Testis (tissue), 3 donors: ENCODE data around the gene TLCD1. TPM values are rescaled to one million over a fixed set of nuclear protein-coding genes. Genes with fewer than 3 reads are reported as not detected.

Experiments used
- DNase-seq: peaks from one replicate; pipeline ENCODE4 v3.0.0-alpha.2; 2019
- H3K27ac ChIP-seq, 2 donors: fragments of 200-600 bp; sonication (generic); one replicate each; pipeline ENCODE4 v1.5.1; 2019
- H3K27me3 ChIP-seq: fragments of 200-600 bp; sonication (generic); one replicate; pipeline ENCODE4 v1.5.1; 2019
- H3K36me3 ChIP-seq: fragments of 200-600 bp; sonication (generic); one replicate; pipeline ENCODE4 v1.5.1; 2017; ENCODE audit warnings: low read depth; ENCODE audit errors: missing control alignments
- H3K4me1 ChIP-seq: fragments of 200-600 bp; sonication (generic); one replicate; pipeline ENCODE4 v1.5.1; 2019
- H3K4me3 ChIP-seq, 2 donors: fragments of 200-600 bp; sonication (generic); one replicate each; pipeline ENCODE4 v1.5.1; 2017 to 2019
- H3K9me3 ChIP-seq: fragments of 200-600 bp; sonication (generic); one replicate; pipeline ENCODE4 v1.5.1; 2017
- CTCF ChIP-seq, 3 experiments: fragments of 450-650 bp in 2 of 3; fragments of 200-600 bp in 1 of 3; sonication (generic) in 1 of 3; IDR thresholded peaks; one replicate each; pipeline ENCODE4 v1.5.1; 2016 to 2019; ENCODE audit warnings: antibody characterized with exemption in 3 of 3, mild to moderate bottlenecking in 2 of 3, moderate library complexity in 1 of 3
- POLR2A ChIP-seq: fragments of 450-650 bp; IDR thresholded peaks from one replicate; pipeline ENCODE4 v1.6.1; 2017; ENCODE audit warnings: antibody characterized with exemption, mild to moderate bottlenecking, moderate library complexity
- WGBS, 2 donors: methylation state at CpG; one replicate each; pipeline ENCODE4 v1.1.5; 2018; 5-methylcytosine and 5-hydroxymethylcytosine counted together
- intact Hi-C: fragments of 100-400 bp; cut with DNase I; formaldehyde crosslinking; loops from one replicate; pipeline ENCODE4 v1.15.1; 2023; ENCODE audit warnings: low total_unique reads
- polyA plus RNA-seq: library from polyadenylated mRNA; stranded (reverse); fragments of 350-450 nt; fragmentation: Illumina TruSeq; extraction: RNeasy Lipid Tissue Mini Kit (QIAGEN cat#74804); gene quantifications from one replicate; pipeline ENCODE4 v1.2.3, GENCODE V29; 2014; ENCODE audit warnings: low read depth, low replicate concordance; ENCODE audit not compliant: insufficient read depth
- total RNA-seq, 2 donors: library from RNA; depleted of rRNA; stranded (reverse); fragments of >200 nt; gene quantifications; one replicate each; pipeline ENCODE4 v1.2.3, GENCODE V29; 2016

TLCD1 gene
- total and polyA plus RNA-seq, 3 donors from 2014 or later, result 4.2 to 18.0 (median 8.6) TPM

GRCh38 chr17:28700830-28701492 lies 25.1 kb downstream of the TLCD1 start:
- Histone ChIP-seq H3K4me1 (no peaks in the 10 kb centered on the region), H3K4me3 (no peak overlapping the region), H3K27ac (no peak overlapping the region), H3K27me3 (no peaks in the 10 kb centered on the region), H3K9me3 (no peaks in the 10 kb centered on the region), H3K36me3 (no peaks in the 10 kb centered on the region)
- WGBS, 2 donors, result 86 to 93% methylated on average over 7 to 10 of the region's 10 CpGs
- intact Hi-C loops, result no loop called here
- no peak for DNase-seq
- TF ChIP-seq CTCF (IDR thresholded peaks at IDR 0.05) (no peak), POLR2A (no peak)

- no peak overlapping the region for H3K4me3 ChIP-seq
- H3K36me3 ChIP-seq, result no peaks in the 10 kb centered on the region
- intact Hi-C loops, result no loop called here
- WGBS, 2 donors, result 76 to 93% methylated on average over 3 to 8 of the region's 8 CpGs
- TF ChIP-seq CTCF (IDR thresholded peaks at IDR 0.05) (no peak), POLR2A (no peak)
- DNase-seq, result no peak
- no peaks in the 10 kb centered on the region for H3K4me1 ChIP-seq
- no peak overlapping the region for H3K27ac ChIP-seq
- no peaks in the 10 kb centered on the region for H3K27me3 ChIP-seq
- H3K9me3 ChIP-seq, result no peaks in the 10 kb centered on the region
Observed at GRCh38 chr17:28700278-28700677, 25.8 kb downstream of the TLCD1 start.

GRCh38 chr17:28698253-28698941 lies 27.6 kb downstream of the TLCD1 start:
- H3K36me3 ChIP-seq, result no peaks in the 10 kb centered on the region
- intact Hi-C loops, result no loop called here
- DNase-seq, result no peak
- no peaks in the 10 kb centered on the region for H3K9me3 ChIP-seq
- no peaks in the 10 kb centered on the region for H3K27me3 ChIP-seq
- no peak overlapping the region for H3K27ac ChIP-seq
- H3K4me1 ChIP-seq, result no peaks in the 10 kb centered on the region
- 88 to 89% methylated on average over 6 of the region's 6 CpGs for WGBS, 2 donors
- TF ChIP-seq POLR2A (no peak), CTCF (IDR thresholded peaks at IDR 0.05) (no peak)
- H3K4me3 ChIP-seq, result no peak overlapping the region

- no peaks in the 10 kb centered on the region for H3K4me1 ChIP-seq
- no peak overlapping the region for H3K4me3 ChIP-seq
- intact Hi-C loops, result no loop called here
- no peaks in the 10 kb centered on the region for H3K36me3 ChIP-seq
- H3K9me3 ChIP-seq, result no peaks in the 10 kb centered on the region
- no peak overlapping the region for H3K27ac ChIP-seq
- WGBS, 2 donors, result 90% methylated on average over 1 of the region's 1 CpG; no CpG with 5 or more reads in 1 of the 2 donors
- DNase-seq, result no peak
- no peaks in the 10 kb centered on the region for H3K27me3 ChIP-seq
- TF ChIP-seq CTCF (IDR thresholded peaks at IDR 0.05), result no peak
- no peak for TF ChIP-seq POLR2A
Observed at GRCh38 chr17:28693869-28694268, 32.2 kb downstream of the TLCD1 start.

- Histone ChIP-seq H3K4me3 (no peak overlapping the region), H3K9me3 (no peaks in the 10 kb centered on the region), H3K27me3 (no peaks in the 10 kb centered on the region), H3K36me3 (no peaks in the 10 kb centered on the region), H3K27ac (no peak overlapping the region), H3K4me1 (no peaks in the 10 kb centered on the region)
- TF ChIP-seq CTCF (IDR thresholded peaks at IDR 0.05), result no peak
- TF ChIP-seq POLR2A, result no peak
- no peak for DNase-seq
- intact Hi-C loops, result no loop called here
- 86 to 96% methylated on average over 3 of the region's 3 CpGs for WGBS, 2 donors
Observed at GRCh38 chr17:28689011-28689410, 37.0 kb downstream of the TLCD1 start.
